Loucy (cell line): ENCODE results near the gene RAD9A.
"Not testable (repeated sequence)": the region's sequence is repeated elsewhere in the genome, so short reads cannot be mapped to it uniquely, and the experiment has no call there.

ENCODE experiments used
- H2AFZ ChIP-seq: fragments of 200-600 bp; sonication (generic); 2 replicates; pipeline ENCODE4 v1.6.0; 2016; ENCODE audit warnings: antibody characterized with exemption, mild to moderate bottlenecking, low read length, moderate library complexity
- H3F3A ChIP-seq: fragments of 200-600 bp; 2 replicates; pipeline ENCODE4 v1.6.0; 2016; ENCODE audit warnings: antibody characterized with exemption, low read depth, mild to moderate bottlenecking
- H3K27me3 ChIP-seq: fragments of 200-600 bp; sonication (generic); 2 replicates; pipeline ENCODE4 v1.6.1; 2014; ENCODE audit warnings: low read length, mild to moderate bottlenecking; ENCODE audit not compliant: insufficient read depth, poor library complexity, severe bottlenecking
- H3K36me3 ChIP-seq: fragments of 200-600 bp; sonication (generic); 2 replicates; pipeline ENCODE4 v1.6.1; 2016; ENCODE audit warnings: low read length; ENCODE audit not compliant: insufficient read depth
- H3K4me1 ChIP-seq: fragments of 200-600 bp; sonication (generic); 2 replicates; pipeline ENCODE4 v1.5.1; 2014; ENCODE audit warnings: low read length, mild to moderate bottlenecking; ENCODE audit not compliant: insufficient read depth, poor library complexity, severe bottlenecking
- H3K4me2 ChIP-seq: fragments of 200-600 bp; sonication (generic); 2 replicates; pipeline ENCODE4 v1.6.0; 2014; ENCODE audit warnings: antibody characterized with exemption, low read length, low read depth, mild to moderate bottlenecking; ENCODE audit not compliant: poor library complexity, severe bottlenecking
- H3K4me3 ChIP-seq: fragments of 200-600 bp; sonication (generic); 2 replicates; pipeline ENCODE4 v1.5.1; 2014; ENCODE audit warnings: low read length, mild to moderate bottlenecking, mixed read lengths; ENCODE audit not compliant: poor library complexity, severe bottlenecking
- H3K79me2 ChIP-seq: fragments of 200-600 bp; sonication (generic); 2 replicates; pipeline ENCODE4 v1.6.1; 2014; ENCODE audit warnings: low read length; ENCODE audit not compliant: insufficient read depth
- H3K9ac ChIP-seq: fragments of 200-600 bp; sonication (generic); 2 replicates; pipeline ENCODE4 v1.6.0; 2014; ENCODE audit warnings: mild to moderate bottlenecking, low read depth, low read length, moderate library complexity; ENCODE audit not compliant: poor library complexity, severe bottlenecking
- H3K9me2 ChIP-seq: fragments of 200-600 bp; sonication (generic); replicated peaks from 2 replicates; pipeline ENCODE4 v1.6.1; 2016; ENCODE audit warnings: low read depth, low read length, mixed read lengths
- H3K9me3 ChIP-seq: fragments of 200-600 bp; sonication (generic); 2 replicates; pipeline ENCODE4 v1.6.1; 2014; ENCODE audit warnings: mild to moderate bottlenecking, antibody characterized with exemption, low read length, low read depth; ENCODE audit not compliant: insufficient read depth
- H4K20me1 ChIP-seq: fragments of 200-600 bp; sonication (generic); 2 replicates; pipeline ENCODE4 v1.6.0; 2014; ENCODE audit warnings: antibody characterized with exemption, low read length, mild to moderate bottlenecking; ENCODE audit not compliant: insufficient read depth, poor library complexity, severe bottlenecking
- EZH2phosphoT487 ChIP-seq: fragments of 200-600 bp; IDR thresholded peaks from 2 replicates; pipeline ENCODE4 v1.6.1; 2018; ENCODE audit warnings: antibody characterized with exemption, mild to moderate bottlenecking, moderate library complexity, borderline replicate concordance
- TF ChIP-seq, protein P1 (sequence below): fragments of 200-600 bp; sonication (generic); conservative IDR thresholded peaks from 2 replicates; pipeline ENCODE4 v1.5.1; 2014; ENCODE audit warnings: mild to moderate bottlenecking, antibody characterized with exemption, low read length

The RAD9A gene

GRCh38 chr11:67400251-67400941 is 8.6 kb downstream of the RAD9A start:
- Histone ChIP-seq H3K4me1 (peaks cover 72% of the 10 kb centered on the region), H3K4me2 (peak overlapping the region; percentile 99), H3K9me2 (no peaks in the 10 kb centered on the region), H3K9me3 (no peaks in the 10 kb centered on the region), H3K36me3 (peaks cover 22% of the 10 kb centered on the region; the same call in 1 of the 2 replicates), H3K9ac (peak overlapping the region; percentile 96), H3F3A (peaks cover 6% of the 10 kb centered on the region; the same call in 1 of the 2 replicates), H4K20me1 (peaks cover 56% of the 10 kb centered on the region), H3K4me3 (peak overlapping the region; percentile 88), H3K79me2 (peaks cover 92% of the 10 kb centered on the region), H2AFZ (no peak overlapping the region), H3K27me3 (no peaks in the 10 kb centered on the region)
- no peak for TF ChIP-seq EZH2phosphoT487
- TF ChIP-seq, protein P1, sequence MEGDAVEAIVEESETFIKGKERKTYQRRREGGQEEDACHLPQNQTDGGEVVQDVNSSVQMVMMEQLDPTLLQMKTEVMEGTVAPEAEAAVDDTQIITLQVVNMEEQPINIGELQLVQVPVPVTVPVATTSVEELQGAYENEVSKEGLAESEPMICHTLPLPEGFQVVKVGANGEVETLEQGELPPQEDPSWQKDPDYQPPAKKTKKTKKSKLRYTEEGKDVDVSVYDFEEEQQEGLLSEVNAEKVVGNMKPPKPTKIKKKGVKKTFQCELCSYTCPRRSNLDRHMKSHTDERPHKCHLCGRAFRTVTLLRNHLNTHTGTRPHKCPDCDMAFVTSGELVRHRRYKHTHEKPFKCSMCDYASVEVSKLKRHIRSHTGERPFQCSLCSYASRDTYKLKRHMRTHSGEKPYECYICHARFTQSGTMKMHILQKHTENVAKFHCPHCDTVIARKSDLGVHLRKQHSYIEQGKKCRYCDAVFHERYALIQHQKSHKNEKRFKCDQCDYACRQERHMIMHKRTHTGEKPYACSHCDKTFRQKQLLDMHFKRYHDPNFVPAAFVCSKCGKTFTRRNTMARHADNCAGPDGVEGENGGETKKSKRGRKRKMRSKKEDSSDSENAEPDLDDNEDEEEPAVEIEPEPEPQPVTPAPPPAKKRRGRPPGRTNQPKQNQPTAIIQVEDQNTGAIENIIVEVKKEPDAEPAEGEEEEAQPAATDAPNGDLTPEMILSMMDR: no peak

- peaks cover 22% of the 10 kb centered on the region; the same call in 1 of the 2 replicates for H3K36me3 ChIP-seq
- peak overlapping the region; percentile 99 for H3K4me2 ChIP-seq
- peak overlapping the region; percentile 96 for H3K9ac ChIP-seq
- H3K79me2 ChIP-seq: peaks cover 92% of the 10 kb centered on the region
- peaks cover 78% of the 10 kb centered on the region for H3K4me1 ChIP-seq
- H3K9me2 ChIP-seq: no peaks in the 10 kb centered on the region
- no peaks in the 10 kb centered on the region for H3K9me3 ChIP-seq
- no peaks in the 10 kb centered on the region for H3K27me3 ChIP-seq
- H3K4me3 ChIP-seq: peak overlapping the region; percentile 88
- H2AFZ ChIP-seq: no peak overlapping the region
- peaks cover 55% of the 10 kb centered on the region for H4K20me1 ChIP-seq
- TF ChIP-seq, protein P1: no peak
- TF ChIP-seq EZH2phosphoT487: no peak
- H3F3A ChIP-seq: peaks cover 6% of the 10 kb centered on the region; the same call in 1 of the 2 replicates
Measured at GRCh38 chr11:67400942-67401494, 9.2 kb downstream of the RAD9A start.

GRCh38 chr11:67401495-67402191 is 9.9 kb downstream of the RAD9A start, which contains the start of gene PPP1CA:
PPP1CA (minus strand) TSS chr11:67401858; CDS start chr11:67401782, 76 bp downstream.
- H3K4me2 ChIP-seq: peak within 1 kb of the TSS; percentile 99
- H3K79me2 ChIP-seq: peaks cover 92% of the 10 kb centered on the region
- peaks cover 78% of the 10 kb centered on the region for H3K4me1 ChIP-seq
- H3K4me3 ChIP-seq: peak within 1 kb of the TSS; percentile 89
- H3K27me3 ChIP-seq: no peaks in the 10 kb centered on the region
- H3K36me3 ChIP-seq: peaks cover 22% of the 10 kb centered on the region; the same call in 1 of the 2 replicates
- H2AFZ ChIP-seq: no peak within 1 kb of the TSS
- peaks cover 49% of the 10 kb centered on the region for H4K20me1 ChIP-seq
- H3K9ac ChIP-seq: peak within 1 kb of the TSS; percentile 99
- no peaks in the 10 kb centered on the region for H3K9me3 ChIP-seq
- no peaks in the 10 kb centered on the region for H3K9me2 ChIP-seq
- peaks cover 6% of the 10 kb centered on the region; the same call in 1 of the 2 replicates for H3F3A ChIP-seq
- no peak for TF ChIP-seq EZH2phosphoT487
- TF ChIP-seq, protein P1: peak; percentile 19

DNA sequence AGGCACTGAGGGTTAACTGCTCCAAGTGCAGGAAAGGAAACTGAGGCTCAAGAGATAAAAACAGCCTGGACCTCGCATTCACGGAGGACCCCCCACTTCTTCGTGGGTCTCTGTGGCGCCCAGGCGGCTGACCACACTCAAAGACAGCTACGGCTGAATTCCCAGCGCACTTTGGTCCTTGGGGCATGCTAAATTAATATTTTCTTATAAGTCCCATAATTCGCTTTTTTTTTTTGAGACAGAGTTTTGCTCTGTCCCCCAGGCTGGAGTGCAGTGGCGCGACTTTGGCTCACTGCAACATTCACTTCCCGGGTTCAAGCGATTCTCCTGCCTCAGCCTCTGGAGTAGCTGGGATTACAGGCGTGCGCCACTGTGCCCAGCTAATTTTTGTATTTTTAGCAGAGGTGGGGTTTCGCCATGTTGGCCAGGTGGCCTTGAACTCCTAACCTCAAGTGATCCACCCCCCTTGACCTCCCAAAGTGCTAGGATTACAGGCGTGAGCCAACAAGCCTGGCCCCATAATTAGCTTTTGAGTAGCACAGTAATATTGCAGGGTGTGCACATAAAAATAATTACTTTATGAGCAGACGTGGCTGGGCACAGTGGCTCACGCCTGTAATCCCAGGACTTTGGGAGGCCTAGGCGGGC is 10.5 kb downstream of the RAD9A start:
- H3F3A ChIP-seq: not testable (repeated sequence)

More for the DNA sequence above, 10.5 kb downstream of the RAD9A start:
- Histone ChIP-seq H3K4me1 (peaks cover 78% of the 10 kb centered on the region), H3K4me2 (peak overlapping the region; percentile 98), H3K36me3 (peaks cover 21% of the 10 kb centered on the region; the same call in 1 of the 2 replicates), H3K9ac (peak overlapping the region; percentile 99), H3K79me2 (peaks cover 92% of the 10 kb centered on the region), H4K20me1 (peaks cover 42% of the 10 kb centered on the region), H3K4me3 (peak overlapping the region; percentile 89)
- H3K9me2 ChIP-seq, H2AFZ ChIP-seq, H3K27me3 ChIP-seq, H3K9me3 ChIP-seq: not testable (repeated sequence)
